Neuronal stem cell (in vitro differentiated cells): ENCODE results near the gene TEX44.

Experiments
- DNase-seq: peaks from one replicate; pipeline ENCODE4 v3.0.0-alpha.2; 2013; ENCODE audit warnings: low spot score
- H2AFZ ChIP-seq: one replicate; pipeline ENCODE4 v1.6.1; 2013; ENCODE audit warnings: mild to moderate bottlenecking, low read length, inconsistent platforms
- H2AK5ac ChIP-seq: 2 replicates; pipeline ENCODE4 v1.6.1; 2013; ENCODE audit warnings: low read depth, mild to moderate bottlenecking, inconsistent platforms, low read length, moderate library complexity, mixed read lengths
- H2BK120ac ChIP-seq: 2 replicates; pipeline ENCODE4 v1.6.1; 2013; ENCODE audit warnings: low read depth, mild to moderate bottlenecking, inconsistent platforms, low read length, moderate library complexity, mixed read lengths
- H2BK12ac ChIP-seq: one replicate; pipeline ENCODE4 v1.6.1; 2013; ENCODE audit warnings: low read length, inconsistent platforms
- H2BK15ac ChIP-seq: 2 replicates; pipeline ENCODE4 v1.6.1; 2013; ENCODE audit warnings: mild to moderate bottlenecking, low read length, inconsistent platforms, mixed read lengths
- H2BK5ac ChIP-seq: one replicate; pipeline ENCODE4 v1.6.1; 2013; ENCODE audit warnings: inconsistent platforms, mild to moderate bottlenecking, low read length, moderate library complexity
- H3K14ac ChIP-seq: one replicate; pipeline ENCODE4 v1.6.1; 2013; ENCODE audit warnings: low read length, inconsistent platforms
- H3K18ac ChIP-seq: 2 replicates; pipeline ENCODE4 v1.6.1; 2013; ENCODE audit warnings: low read length, inconsistent platforms
- H3K23ac ChIP-seq: 2 replicates; pipeline ENCODE4 v1.6.1; 2013; ENCODE audit warnings: low read depth, mild to moderate bottlenecking, mixed read lengths, low read length, inconsistent platforms; ENCODE audit not compliant: poor library complexity
- H3K27ac ChIP-seq: replicated peaks from 3 replicates; pipeline ENCODE4 v1.5.1; 2013; ENCODE audit warnings: low read length, inconsistent platforms
- H3K27me3 ChIP-seq, 3 experiments: 2 replicates each; pipeline ENCODE4 v1.6.1; 2013; ENCODE audit warnings: low read length in 3 of 3, mild to moderate bottlenecking in 2 of 3, inconsistent platforms in 1 of 3, low read depth in 1 of 3, mixed read lengths in 1 of 3, moderate library complexity in 1 of 3; ENCODE audit not compliant: control insufficient read depth in 3 of 3, insufficient read depth in 3 of 3
- H3K36me3 ChIP-seq, 2 donors: replicated peaks in 1 of 2; 2 replicates each; pipeline ENCODE4 v1.6.1; 2013; ENCODE audit warnings: low read length in 2 of 2; ENCODE audit not compliant: control insufficient read depth in 2 of 2, insufficient read depth in 2 of 2
- H3K4ac ChIP-seq: 2 replicates; pipeline ENCODE4 v1.6.1; 2013; ENCODE audit warnings: inconsistent platforms, mild to moderate bottlenecking, low read length, moderate library complexity
- H3K4me1 ChIP-seq, 2 donors: 1 replicate in 1 of 2; 2 replicates in 1 of 2; pipeline ENCODE4 v1.6.1; 2013; ENCODE audit warnings: low read length in 2 of 2, low read depth in 1 of 2; ENCODE audit not compliant: control insufficient read depth in 2 of 2, insufficient read depth in 1 of 2
- H3K4me2 ChIP-seq: one replicate; pipeline ENCODE4 v1.6.1; 2013; ENCODE audit warnings: mild to moderate bottlenecking, low read length, inconsistent platforms; ENCODE audit not compliant: insufficient read depth, poor library complexity, severe bottlenecking
- H3K4me3 ChIP-seq, 2 donors: 2 replicates each; pipeline ENCODE4 v1.5.1; 2013; ENCODE audit warnings: low read length in 2 of 2, mild to moderate bottlenecking in 2 of 2, inconsistent platforms in 1 of 2, moderate library complexity in 1 of 2
- H3K79me1 ChIP-seq: one replicate; pipeline ENCODE4 v1.6.1; 2013; ENCODE audit warnings: low read depth, mild to moderate bottlenecking, inconsistent platforms, low read length, moderate library complexity
- H3K9ac ChIP-seq: one replicate; pipeline ENCODE4 v1.6.1; 2013; ENCODE audit warnings: mild to moderate bottlenecking, low read depth, low read length, inconsistent platforms; ENCODE audit not compliant: poor library complexity
- H3K9me3 ChIP-seq, 2 donors: replicated peaks in 1 of 2; 2 replicates each; pipeline versions ENCODE3 to v1.6.1; 2013; ENCODE audit warnings: low read length in 2 of 2, mild to moderate bottlenecking in 2 of 2, inconsistent platforms in 1 of 2, low read depth in 1 of 2, mixed read lengths in 1 of 2, moderate library complexity in 1 of 2; ENCODE audit not compliant: control insufficient read depth in 2 of 2, insufficient read depth in 1 of 2
- H4K8ac ChIP-seq: one replicate; pipeline ENCODE4 v1.6.1; 2013; ENCODE audit warnings: low read depth, mild to moderate bottlenecking, inconsistent platforms, low read length, moderate library complexity
- H4K91ac ChIP-seq: one replicate; pipeline ENCODE4 v1.6.1; 2013; ENCODE audit warnings: low read length, low read depth, mild to moderate bottlenecking, inconsistent platforms; ENCODE audit not compliant: poor library complexity
- WGBS, 2 donors: extraction: QIAGEN DNeasy Blood & Tissue Kit; methylation state at CpG; one replicate each; pipeline ENCODE4 v1.1.7; 2013; ENCODE audit warnings: missing lambda C conversion rate in 2 of 2, mixed read lengths in 1 of 2; ENCODE audit not compliant: insufficient read length in 2 of 2, insufficient replicate concordance in 1 of 2; ENCODE audit errors: extremely low coverage in 2 of 2; 5-methylcytosine and 5-hydroxymethylcytosine counted together

TEX44 gene

GRCh38 chr2:231613663-231614558, 21.2 kb downstream of the TEX44 start:
- peaks cover 29 to 33% of the 10 kb centered on the region in 2 donors for H3K4me1 ChIP-seq
- H3K27ac ChIP-seq = peak overlapping the region; percentile 100
- no peaks in the 10 kb centered on the region for H3K36me3 ChIP-seq
- peak overlapping the region; percentile 56 to 78 for H3K4me3 ChIP-seq
- H2BK12ac ChIP-seq = no peak overlapping the region
- peak overlapping the region; percentile 100 for H2BK120ac ChIP-seq
- H2BK15ac ChIP-seq = peak overlapping the region; percentile 18
- peak overlapping the region; percentile 83 for H3K23ac ChIP-seq
- no CpG with 5 or more reads among the region's 86 CpGs for WGBS, 2 donors
- H3K9ac ChIP-seq = peak overlapping the region; percentile 96
- H3K27me3 ChIP-seq = no peaks in the 10 kb centered on the region
- peak overlapping the region; percentile 90 for H2AK5ac ChIP-seq
- peak overlapping the region; percentile 96 for H2AFZ ChIP-seq
- H3K14ac ChIP-seq = no peak overlapping the region
- no peaks in the 10 kb centered on the region for H3K79me1 ChIP-seq
- H3K9me3 ChIP-seq = no peaks in the 10 kb centered on the region
- peak overlapping the region; percentile 99 for H2BK5ac ChIP-seq
- peak overlapping the region; percentile 85 for H3K4me2 ChIP-seq
- peak overlapping the region; percentile 57 for H3K4ac ChIP-seq
- H4K8ac ChIP-seq = peak overlapping the region; percentile 68
- H3K18ac ChIP-seq = peak overlapping the region; percentile 99
- DNase-seq = peak; percentile 93
- peak overlapping the region; percentile 22 for H4K91ac ChIP-seq

GRCh38 chr2:231614559-231615057, 21.9 kb downstream of the TEX44 start:
- peak overlapping the region; percentile 99 for H2BK5ac ChIP-seq
- peak overlapping the region; percentile 51 for H3K14ac ChIP-seq
- no peaks in the 10 kb centered on the region for H3K9me3 ChIP-seq
- no peaks in the 10 kb centered on the region for H3K79me1 ChIP-seq
- H3K4me1 ChIP-seq = peaks cover 29 to 33% of the 10 kb centered on the region in 2 donors
- H2BK12ac ChIP-seq = peak overlapping the region; percentile 53
- no peaks in the 10 kb centered on the region for H3K36me3 ChIP-seq
- no peak for DNase-seq
- peak overlapping the region; percentile 96 for H3K9ac ChIP-seq
- H3K4me2 ChIP-seq = peak overlapping the region; percentile 85
- H3K18ac ChIP-seq = peak overlapping the region; percentile 99
- H3K23ac ChIP-seq = peak overlapping the region; percentile 83
- no peaks in the 10 kb centered on the region for H3K27me3 ChIP-seq
- peak overlapping the region; percentile 95 for H4K8ac ChIP-seq
- no CpG with 5 or more reads among the region's 46 CpGs for WGBS, 2 donors
- peak overlapping the region; percentile 44 for H4K91ac ChIP-seq
- H2AFZ ChIP-seq = peak overlapping the region; percentile 96
- H2BK15ac ChIP-seq = peak overlapping the region; percentile 99
- peak overlapping the region; percentile 96 for H3K4ac ChIP-seq
- peak overlapping the region; percentile 77 for H2AK5ac ChIP-seq
- H3K4me3 ChIP-seq = peak overlapping the region; percentile 56 to 78
- H3K27ac ChIP-seq = peak overlapping the region; percentile 100
- peak overlapping the region; percentile 100 for H2BK120ac ChIP-seq

GRCh38 chr2:231615058-231615671, 22.5 kb downstream of the TEX44 start:
- Histone ChIP-seq H4K8ac (no peak overlapping the region), H3K9me3 (no peaks in the 10 kb centered on the region), H3K79me1 (no peaks in the 10 kb centered on the region), H3K36me3 (no peaks in the 10 kb centered on the region), H3K4ac (peak overlapping the region; percentile 96), H2AK5ac (peak overlapping the region; percentile 77), H2BK15ac (peak overlapping the region; percentile 99), H3K4me1 (peaks cover 29 to 33% of the 10 kb centered on the region in 2 donors), H3K18ac (peak overlapping the region; percentile 99), H2BK5ac (peak overlapping the region; percentile 99), H2BK12ac (no peak overlapping the region), H3K14ac (no peak overlapping the region), H3K4me3 (peak overlapping the region; percentile 56 to 78), H3K27ac (peak overlapping the region; percentile 100), H2AFZ (peak overlapping the region; percentile 96), H3K27me3 (no peaks in the 10 kb centered on the region), H3K9ac (peak overlapping the region; percentile 96), H4K91ac (peak overlapping the region; percentile 19), H3K4me2 (peak overlapping the region; percentile 85), H2BK120ac (peak overlapping the region; percentile 100), H3K23ac (peak overlapping the region; percentile 83)
- no peak for DNase-seq
- no CpG with 5 or more reads among the region's 31 CpGs for WGBS, 2 donors

- H3K27me3 ChIP-seq = no peaks in the 10 kb centered on the region
- H2AK5ac ChIP-seq = no peak overlapping the region
- no peaks in the 10 kb centered on the region for H3K79me1 ChIP-seq
- H4K91ac ChIP-seq = no peak overlapping the region
- DNase-seq = no peak
- no peak overlapping the region for H3K9ac ChIP-seq
- no peak overlapping the region for H3K4ac ChIP-seq
- H2BK15ac ChIP-seq = no peak overlapping the region
- no peak overlapping the region for H2AFZ ChIP-seq
- no peak overlapping the region for H3K23ac ChIP-seq
- H3K9me3 ChIP-seq = no peaks in the 10 kb centered on the region
- no peak overlapping the region for H3K4me3 ChIP-seq
- H3K27ac ChIP-seq = no peak overlapping the region
- no peak overlapping the region for H2BK5ac ChIP-seq
- H3K4me2 ChIP-seq = no peak overlapping the region
- no peak overlapping the region for H2BK120ac ChIP-seq
- H4K8ac ChIP-seq = no peak overlapping the region
- no CpG with 5 or more reads among the region's 4 CpGs for WGBS, 2 donors
- peaks cover 27 to 39% of the 10 kb centered on the region in 2 donors for H3K4me1 ChIP-seq
- no peaks in the 10 kb centered on the region for H3K36me3 ChIP-seq
- no peak overlapping the region for H2BK12ac ChIP-seq
- H3K14ac ChIP-seq = no peak overlapping the region
- peak overlapping the region; percentile 7 for H3K18ac ChIP-seq
Observed at GRCh38 chr2:231616296-231616695, 23.6 kb downstream of the TEX44 start.
